ENCODE measurements around the gene ALKBH5.

Gene ALKBH5

GRCh38 chr17:18229254-18229653 is 45.6 kb downstream of the ALKBH5 start:
- 0 out of 2 replicates have a peak, but pooled peaks cover 1% of the 10 kb centered on the region for H3K4me1 ChIP-seq (ENCODE audit: control insufficient read depth, insufficient read depth, low read length)
- H3K36me3 ChIP-seq (ENCODE audit: control insufficient read depth, insufficient read depth, low read length): peaks cover 6% of the 10 kb centered on the region
- H3K27ac ChIP-seq (ENCODE audit: low read length): no peak overlapping the region
- H3K27me3 ChIP-seq (ENCODE audit: control insufficient read depth, insufficient read depth, low read length): no peaks in the 10 kb centered on the region
- no CpG with 5 or more reads among the region's 4 CpGs for WGBS (ENCODE audit: insufficient coverage, insufficient read length)
- no peaks in the 10 kb centered on the region for H3K9me3 ChIP-seq (ENCODE audit: control insufficient read depth, insufficient read depth, low read length)
- H3K4me3 ChIP-seq (ENCODE audit: low read length): no peak overlapping the region
- DNase-seq (ENCODE audit: low read depth, low spot score): no peak

- no peak overlapping the region for H3K4me3 ChIP-seq (ENCODE audit: low read length)
- no CpG with 5 or more reads among the region's 7 CpGs for WGBS (ENCODE audit: insufficient coverage, insufficient read length)
- H3K36me3 ChIP-seq (ENCODE audit: control insufficient read depth, insufficient read depth, low read length): peaks cover 11% of the 10 kb centered on the region
- no peak overlapping the region for H3K27ac ChIP-seq (ENCODE audit: low read length)
- H3K27me3 ChIP-seq (ENCODE audit: control insufficient read depth, insufficient read depth, low read length): no peaks in the 10 kb centered on the region
- H3K9me3 ChIP-seq (ENCODE audit: control insufficient read depth, insufficient read depth, low read length): no peaks in the 10 kb centered on the region
- no peak for DNase-seq (ENCODE audit: low read depth, low spot score)
- H3K4me1 ChIP-seq (ENCODE audit: control insufficient read depth, insufficient read depth, low read length): 0 out of 2 replicates have a peak, but pooled peaks cover 1% of the 10 kb centered on the region
Observed at GRCh38 chr17:18229771-18230170, 46.1 kb downstream of the ALKBH5 start.

GRCh38 chr17:18230288-18231141 is 46.9 kb downstream of the ALKBH5 start:
- H3K4me3 ChIP-seq (ENCODE audit: low read length): no peak overlapping the region
- no CpG with 5 or more reads among the region's 14 CpGs for WGBS (ENCODE audit: insufficient coverage, insufficient read length)
- 0 out of 2 replicates have a peak, but pooled peaks cover 1% of the 10 kb centered on the region for H3K4me1 ChIP-seq (ENCODE audit: control insufficient read depth, insufficient read depth, low read length)
- no peaks in the 10 kb centered on the region for H3K27me3 ChIP-seq (ENCODE audit: control insufficient read depth, insufficient read depth, low read length)
- peaks cover 18% of the 10 kb centered on the region for H3K36me3 ChIP-seq (ENCODE audit: control insufficient read depth, insufficient read depth, low read length)
- H3K9me3 ChIP-seq (ENCODE audit: control insufficient read depth, insufficient read depth, low read length): no peaks in the 10 kb centered on the region
- no peak for DNase-seq (ENCODE audit: low read depth, low spot score)
- no peak overlapping the region for H3K27ac ChIP-seq (ENCODE audit: low read length)

- H3K27ac ChIP-seq (ENCODE audit: low read length): no peak overlapping the region
- no peak overlapping the region for H3K4me3 ChIP-seq (ENCODE audit: low read length)
- DNase-seq (ENCODE audit: low read depth, low spot score): no peak
- H3K4me1 ChIP-seq (ENCODE audit: control insufficient read depth, insufficient read depth, low read length): 0 out of 2 replicates have a peak, but pooled peaks cover 1% of the 10 kb centered on the region
- peaks cover 23% of the 10 kb centered on the region for H3K36me3 ChIP-seq (ENCODE audit: control insufficient read depth, insufficient read depth, low read length)
- no peaks in the 10 kb centered on the region for H3K27me3 ChIP-seq (ENCODE audit: control insufficient read depth, insufficient read depth, low read length)
- no CpG with 5 or more reads among the region's 9 CpGs for WGBS (ENCODE audit: insufficient coverage, insufficient read length)
- H3K9me3 ChIP-seq (ENCODE audit: control insufficient read depth, insufficient read depth, low read length): no peaks in the 10 kb centered on the region
Observed at GRCh38 chr17:18231164-18231563, 47.5 kb downstream of the ALKBH5 start.

- Histone ChIP-seq H3K27ac (ENCODE audit: low read length) (no peak overlapping the region), H3K4me1 (ENCODE audit: control insufficient read depth, insufficient read depth, low read length) (0 out of 2 replicates have a peak, but pooled peaks cover 1% of the 10 kb centered on the region), H3K27me3 (ENCODE audit: control insufficient read depth, insufficient read depth, low read length) (no peaks in the 10 kb centered on the region), H3K4me3 (ENCODE audit: low read length) (no peak overlapping the region), H3K9me3 (ENCODE audit: control insufficient read depth, insufficient read depth, low read length) (no peaks in the 10 kb centered on the region), H3K36me3 (ENCODE audit: control insufficient read depth, insufficient read depth, low read length) (peaks cover 44% of the 10 kb centered on the region)
- DNase-seq (ENCODE audit: low read depth, low spot score): no peak
- no CpG with 5 or more reads among the region's 22 CpGs for WGBS (ENCODE audit: insufficient coverage, insufficient read length)
Observed at GRCh38 chr17:18233803-18234518, 50.3 kb downstream of the ALKBH5 start.

GRCh38 chr17:18234853-18235380 is 51.3 kb downstream of the ALKBH5 start:
- no peak for DNase-seq (ENCODE audit: low read depth, low spot score)
- WGBS (ENCODE audit: insufficient coverage, insufficient read length): no CpG with 5 or more reads among the region's 22 CpGs

GRCh38 chr17:18235743-18236256 is 52.2 kb downstream of the ALKBH5 start:
- Histone ChIP-seq H3K4me1 (ENCODE audit: control insufficient read depth, insufficient read depth, low read length) (0 out of 2 replicates have a peak, but pooled peaks cover under 1% of the 10 kb centered on the region), H3K27ac (ENCODE audit: low read length) (no peak overlapping the region), H3K4me3 (ENCODE audit: low read length) (no peak overlapping the region), H3K27me3 (ENCODE audit: control insufficient read depth, insufficient read depth, low read length) (no peaks in the 10 kb centered on the region), H3K9me3 (ENCODE audit: control insufficient read depth, insufficient read depth, low read length) (no peaks in the 10 kb centered on the region), H3K36me3 (ENCODE audit: control insufficient read depth, insufficient read depth, low read length) (peaks cover 48% of the 10 kb centered on the region)
- WGBS (ENCODE audit: insufficient coverage, insufficient read length): no CpG with 5 or more reads among the region's 14 CpGs
- no peak for DNase-seq (ENCODE audit: low read depth, low spot score)

More at GRCh38 chr17:18234853-18235380, 51.3 kb downstream of the ALKBH5 start:
- H3K27ac ChIP-seq (ENCODE audit: low read length): no peak overlapping the region
- H3K4me1 ChIP-seq (ENCODE audit: control insufficient read depth, insufficient read depth, low read length): 0 out of 2 replicates have a peak, but pooled peaks cover 1% of the 10 kb centered on the region
- H3K36me3 ChIP-seq (ENCODE audit: control insufficient read depth, insufficient read depth, low read length): peaks cover 44% of the 10 kb centered on the region
- H3K4me3 ChIP-seq (ENCODE audit: low read length): no peak overlapping the region
- H3K9me3 ChIP-seq (ENCODE audit: control insufficient read depth, insufficient read depth, low read length): no peaks in the 10 kb centered on the region
- no peaks in the 10 kb centered on the region for H3K27me3 ChIP-seq (ENCODE audit: control insufficient read depth, insufficient read depth, low read length)

- no peak for DNase-seq (ENCODE audit: low read depth, low spot score)
- H3K27me3 ChIP-seq (ENCODE audit: control insufficient read depth, insufficient read depth, low read length): no peaks in the 10 kb centered on the region
- no CpG with 5 or more reads among the region's 18 CpGs for WGBS (ENCODE audit: insufficient coverage, insufficient read length)
- no peak overlapping the region for H3K27ac ChIP-seq (ENCODE audit: low read length)
- peaks cover 53% of the 10 kb centered on the region for H3K36me3 ChIP-seq (ENCODE audit: control insufficient read depth, insufficient read depth, low read length)
- no peak overlapping the region for H3K4me3 ChIP-seq (ENCODE audit: low read length)
- H3K4me1 ChIP-seq (ENCODE audit: control insufficient read depth, insufficient read depth, low read length): no peaks in the 10 kb centered on the region
- H3K9me3 ChIP-seq (ENCODE audit: control insufficient read depth, insufficient read depth, low read length): no peaks in the 10 kb centered on the region
Observed at GRCh38 chr17:18236494-18236893, 52.9 kb downstream of the ALKBH5 start.

GRCh38 chr17:18237461-18237860 is 53.8 kb downstream of the ALKBH5 start:
- H3K27ac ChIP-seq (ENCODE audit: low read length): no peak overlapping the region
- no peaks in the 10 kb centered on the region for H3K9me3 ChIP-seq (ENCODE audit: control insufficient read depth, insufficient read depth, low read length)
- peaks cover 59% of the 10 kb centered on the region for H3K36me3 ChIP-seq (ENCODE audit: control insufficient read depth, insufficient read depth, low read length)
- WGBS (ENCODE audit: insufficient coverage, insufficient read length): no CpG with 5 or more reads among the region's 20 CpGs
- H3K27me3 ChIP-seq (ENCODE audit: control insufficient read depth, insufficient read depth, low read length): no peaks in the 10 kb centered on the region
- DNase-seq (ENCODE audit: low read depth, low spot score): no peak
- no peak overlapping the region for H3K4me3 ChIP-seq (ENCODE audit: low read length)
- no peaks in the 10 kb centered on the region for H3K4me1 ChIP-seq (ENCODE audit: control insufficient read depth, insufficient read depth, low read length)

- H3K36me3 ChIP-seq (ENCODE audit: control insufficient read depth, insufficient read depth, low read length): peaks cover 63% of the 10 kb centered on the region
Observed at GRCh38 chr17:18238299-18238698, 54.7 kb downstream of the ALKBH5 start.

More at GRCh38 chr17:18238299-18238698, 54.7 kb downstream of the ALKBH5 start:
- H3K4me3 ChIP-seq (ENCODE audit: low read length): no peak overlapping the region
- DNase-seq (ENCODE audit: low read depth, low spot score): no peak
- no peaks in the 10 kb centered on the region for H3K27me3 ChIP-seq (ENCODE audit: control insufficient read depth, insufficient read depth, low read length)
- no peaks in the 10 kb centered on the region for H3K9me3 ChIP-seq (ENCODE audit: control insufficient read depth, insufficient read depth, low read length)
- H3K4me1 ChIP-seq (ENCODE audit: control insufficient read depth, insufficient read depth, low read length): no peaks in the 10 kb centered on the region
- WGBS (ENCODE audit: insufficient coverage, insufficient read length): no CpG with 5 or more reads among the region's 18 CpGs
- H3K27ac ChIP-seq (ENCODE audit: low read length): no peak overlapping the region
